HG03025 (cell line): ENCODE results near the gene TMEM234.

ENCODE experiments used
- ATAC-seq: cut with Tn5 transposase; IDR thresholded peaks from one replicate; pipeline ENCODE4 v1.9.1; 2021; ENCODE audit warnings: mild to moderate bottlenecking, moderate library complexity; ENCODE audit not compliant: unreplicated experiment, low FRiP score

The TMEM234 gene

GRCh38 chr1:32240140-32240951 is 18.2 kb upstream of the TMEM234 start:
- no peak for ATAC-seq

- no peak for ATAC-seq
These were observed 17.6 kb upstream of the TMEM234 start for GRCh38 chr1:32239790-32240139.

GRCh38 chr1:32239337-32239736 is 17.2 kb upstream of the TMEM234 start:
- no peak for ATAC-seq

- ATAC-seq: no peak
These were observed 12.6 kb upstream of the TMEM234 start for GRCh38 chr1:32234792-32235191.

GRCh38 chr1:32232558-32233304 is 10.6 kb upstream of the TMEM234 start:
- ATAC-seq: no peak

- no peak for ATAC-seq
These were observed 9.8 kb upstream of the TMEM234 start for GRCh38 chr1:32231843-32232432.

GRCh38 chr1:32228771-32229170 is 6.6 kb upstream of the TMEM234 start:
- no peak for ATAC-seq

- ATAC-seq: no peak
These were observed 2.1 kb upstream of the TMEM234 start for GRCh38 chr1:32224285-32224684.

GRCh38 chr1:32223683-32224082 is 1.5 kb upstream of the TMEM234 start:
- no peak for ATAC-seq

GRCh38 chr1:32221581-32221979 is 573 bp downstream of the TMEM234 start:
- ATAC-seq: no peak

GRCh38 chr1:32220746-32221580 is 1.2 kb downstream of the TMEM234 start:
- ATAC-seq: no peak

- no peak for ATAC-seq
These were observed 3.1 kb downstream of the TMEM234 start for GRCh38 chr1:32219022-32219421.

- no peak for ATAC-seq
These were observed 5.6 kb downstream of the TMEM234 start for GRCh38 chr1:32216566-32216965.

- ATAC-seq: no peak
These were observed 6.3 kb downstream of the TMEM234 start for GRCh38 chr1:32215629-32216480.

GRCh38 chr1:32208891-32209328 is 13.2 kb downstream of the TMEM234 start, which contains the start of gene DCDC2B:
DCDC2B (plus strand) TSS chr1:32209089; CDS start chr1:32209094, 5 bp downstream.
- ATAC-seq: no peak

- ATAC-seq: no peak
These were observed 13.7 kb downstream of the TMEM234 start for GRCh38 chr1:32208469-32208868.

- ATAC-seq: no peak
These were observed 16.5 kb downstream of the TMEM234 start, which contains the start of gene IQCC for GRCh38 chr1:32205401-32206370. IQCC (plus strand) TSS chr1:32205671; CDS start chr1:32205682, 11 bp downstream.

- ATAC-seq: no peak
These were observed 17.2 kb downstream of the TMEM234 start for GRCh38 chr1:32204943-32205361.
